Measurements from ENCODE around the gene ACSS1.

GRCh38 chr20:25083141-25083772 lies 25.3 kb upstream of the ACSS1 start:
- TF ChIP-seq CTCF (conservative IDR thresholded peaks at IDR 0.05) (no peak), EZH2 (IDR thresholded peaks at IDR 0.05; ENCODE audit: low read depth) (no peak)
